Amniotic epithelial cell (primary cell): ENCODE measurements around the gene AGAP1.

Experiments
- DNase-seq: peaks from one replicate; pipeline ENCODE4 v3.0.0-alpha.2; 2010; ENCODE audit warnings: low read depth

AGAP1 gene

GRCh38 chr2:235609321-235609720, 115.5 kb downstream of the AGAP1 start:
- no peak for DNase-seq

- DNase-seq: no peak
These were observed 115.9 kb downstream of the AGAP1 start for GRCh38 chr2:235609746-235610145.

- no peak for DNase-seq
These were observed 116.9 kb downstream of the AGAP1 start for GRCh38 chr2:235610696-235611257.

- peak; percentile 28 for DNase-seq
These were observed 117.5 kb downstream of the AGAP1 start for GRCh38 chr2:235611349-235611748.

GRCh38 chr2:235611756-235612155, 117.9 kb downstream of the AGAP1 start:
- no peak for DNase-seq

GRCh38 chr2:235612181-235612950, 118.5 kb downstream of the AGAP1 start:
- no peak for DNase-seq

- DNase-seq: no peak
These were observed 119.8 kb downstream of the AGAP1 start for GRCh38 chr2:235613649-235614048.

GRCh38 chr2:235614176-235614860, 120.5 kb downstream of the AGAP1 start:
- no peak for DNase-seq

GRCh38 chr2:235614900-235615712, 121.3 kb downstream of the AGAP1 start:
- DNase-seq: peak; percentile 67

- no peak for DNase-seq
These were observed 123.0 kb downstream of the AGAP1 start for GRCh38 chr2:235616885-235617284.

- DNase-seq: peak; percentile 68
These were observed 124.2 kb downstream of the AGAP1 start for GRCh38 chr2:235618039-235618438.

- no peak for DNase-seq
These were observed 125.7 kb downstream of the AGAP1 start for GRCh38 chr2:235619544-235619943.

- no peak for DNase-seq
These were observed 127.9 kb downstream of the AGAP1 start for GRCh38 chr2:235621736-235622135.

- DNase-seq: no peak
These were observed 129.3 kb downstream of the AGAP1 start for GRCh38 chr2:235623111-235623510.

GRCh38 chr2:235623752-235624151, 129.9 kb downstream of the AGAP1 start:
- DNase-seq: no peak

GRCh38 chr2:235626658-235627057, 132.8 kb downstream of the AGAP1 start:
- no peak for DNase-seq

- DNase-seq: no peak
These were observed 133.8 kb downstream of the AGAP1 start for GRCh38 chr2:235627682-235628081.

- DNase-seq: no peak
These were observed 137.0 kb downstream of the AGAP1 start for GRCh38 chr2:235630718-235631296.

GRCh38 chr2:235634435-235635158, 140.8 kb downstream of the AGAP1 start:
- peak; percentile 43 for DNase-seq

GRCh38 chr2:235636546-235636945, 142.7 kb downstream of the AGAP1 start:
- DNase-seq: no peak

GRCh38 chr2:235637896-235638295, 144.1 kb downstream of the AGAP1 start:
- DNase-seq: no peak
